Fibroblast of pulmonary artery (primary cell): Measurements from ENCODE around the gene HOXC4.

Experiments
- DNase-seq: peaks from one replicate; pipeline ENCODE4 v3.0.0-alpha.2; 2010; ENCODE audit warnings: low read depth
- H3K4me3 ChIP-seq: replicated peaks from 2 replicates; pipeline ENCODE4 v1.5.1; 2011; ENCODE audit warnings: low read depth, mild to moderate bottlenecking, control low read depth, low read length, moderate library complexity
- TF ChIP-seq, protein P1 (sequence below): IDR thresholded peaks from 2 replicates; pipeline ENCODE4 v1.5.1; 2011; ENCODE audit warnings: mild to moderate bottlenecking, control low read depth, low read length, inconsistent platforms; ENCODE audit errors: missing control alignments

HOXC4 gene

DNA sequence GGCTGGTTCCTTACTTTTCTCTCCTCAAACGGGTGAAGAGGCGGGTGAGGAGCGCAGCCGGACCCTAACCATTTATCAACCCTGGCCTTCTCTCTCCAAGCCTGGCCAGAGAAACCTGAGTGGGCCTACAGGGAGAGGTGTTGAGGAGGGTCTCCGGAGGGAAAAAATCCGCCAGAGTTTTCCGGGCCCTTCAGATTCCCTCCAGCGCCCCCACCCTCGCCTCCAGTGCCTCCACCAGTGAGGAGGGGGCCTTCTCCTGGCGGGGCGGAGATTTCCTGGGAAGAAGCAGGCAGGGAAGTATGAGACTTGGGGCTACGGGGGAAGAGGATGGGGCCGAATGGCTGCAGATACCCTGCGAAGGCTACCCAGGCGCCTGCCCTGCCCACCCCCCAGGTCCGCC, 22.2 kb upstream of the HOXC4 start:
- DNase-seq = no peak
- H3K4me3 ChIP-seq = no peak overlapping the region
- TF ChIP-seq, protein P1, sequence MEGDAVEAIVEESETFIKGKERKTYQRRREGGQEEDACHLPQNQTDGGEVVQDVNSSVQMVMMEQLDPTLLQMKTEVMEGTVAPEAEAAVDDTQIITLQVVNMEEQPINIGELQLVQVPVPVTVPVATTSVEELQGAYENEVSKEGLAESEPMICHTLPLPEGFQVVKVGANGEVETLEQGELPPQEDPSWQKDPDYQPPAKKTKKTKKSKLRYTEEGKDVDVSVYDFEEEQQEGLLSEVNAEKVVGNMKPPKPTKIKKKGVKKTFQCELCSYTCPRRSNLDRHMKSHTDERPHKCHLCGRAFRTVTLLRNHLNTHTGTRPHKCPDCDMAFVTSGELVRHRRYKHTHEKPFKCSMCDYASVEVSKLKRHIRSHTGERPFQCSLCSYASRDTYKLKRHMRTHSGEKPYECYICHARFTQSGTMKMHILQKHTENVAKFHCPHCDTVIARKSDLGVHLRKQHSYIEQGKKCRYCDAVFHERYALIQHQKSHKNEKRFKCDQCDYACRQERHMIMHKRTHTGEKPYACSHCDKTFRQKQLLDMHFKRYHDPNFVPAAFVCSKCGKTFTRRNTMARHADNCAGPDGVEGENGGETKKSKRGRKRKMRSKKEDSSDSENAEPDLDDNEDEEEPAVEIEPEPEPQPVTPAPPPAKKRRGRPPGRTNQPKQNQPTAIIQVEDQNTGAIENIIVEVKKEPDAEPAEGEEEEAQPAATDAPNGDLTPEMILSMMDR = no peak

DNA sequence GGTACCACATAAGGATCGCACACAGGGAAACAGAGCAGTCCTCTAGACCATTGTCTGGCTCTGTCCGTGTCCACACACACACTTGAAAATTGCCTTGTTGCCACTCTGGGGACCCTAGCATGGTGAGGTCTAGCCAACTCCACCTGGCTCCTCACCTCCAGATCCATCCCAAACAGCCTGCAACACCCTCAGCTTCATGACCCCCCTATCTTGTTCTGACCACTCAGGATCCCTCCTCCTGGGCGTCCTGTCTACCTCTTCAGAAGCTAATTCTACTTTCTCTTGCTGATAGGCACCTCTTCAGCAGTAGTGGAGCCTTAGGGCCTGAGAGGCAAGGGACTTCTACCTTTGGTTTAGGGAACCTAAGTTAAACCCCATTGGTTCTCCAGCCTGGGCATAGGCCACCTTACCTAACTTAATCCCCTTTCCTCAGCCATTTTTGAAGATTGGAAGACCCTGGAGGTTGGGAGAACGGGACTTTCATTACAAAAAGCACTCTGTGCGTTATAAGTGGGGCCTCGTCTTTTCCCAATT, 21.5 kb upstream of the HOXC4 start:
- H3K4me3 ChIP-seq = no peak overlapping the region
- DNase-seq = no peak
- TF ChIP-seq, protein P1 = no peak

DNA sequence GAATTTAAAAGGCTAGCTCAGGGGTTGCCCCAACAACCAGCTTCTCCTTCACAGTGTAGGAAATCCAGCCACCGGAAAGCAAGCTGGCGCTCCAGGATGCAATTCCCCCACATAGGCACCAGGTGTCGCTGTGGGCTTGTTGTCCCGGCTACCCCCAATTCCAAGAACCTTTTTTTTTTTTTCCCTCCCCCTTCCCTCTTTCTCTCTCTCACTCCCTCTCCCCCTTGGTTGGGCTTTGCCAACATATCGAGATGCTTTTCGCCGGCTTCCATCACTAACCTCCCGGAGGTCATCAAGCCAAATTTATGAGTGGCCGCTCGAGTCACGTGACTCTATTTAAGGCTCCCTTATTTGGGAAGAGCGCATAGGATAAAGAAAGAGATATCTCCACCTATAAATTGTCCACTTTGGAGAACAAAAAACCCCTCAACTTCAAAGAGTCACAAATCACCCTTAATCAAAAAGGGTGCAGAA, 21.0 kb upstream of the HOXC4 start, which contains the start of gene HOXC5:
Gene HOXC5, plus strand, starts transcription at position 424 of the 474 bp plus-strand sequence. CDS start 73 bp downstream, outside the sequence.
- TF ChIP-seq, protein P1 = peak; percentile 86
- peak within 1 kb of the TSS; percentile 23 for H3K4me3 ChIP-seq
- DNase-seq = peak; percentile 71

DNA sequence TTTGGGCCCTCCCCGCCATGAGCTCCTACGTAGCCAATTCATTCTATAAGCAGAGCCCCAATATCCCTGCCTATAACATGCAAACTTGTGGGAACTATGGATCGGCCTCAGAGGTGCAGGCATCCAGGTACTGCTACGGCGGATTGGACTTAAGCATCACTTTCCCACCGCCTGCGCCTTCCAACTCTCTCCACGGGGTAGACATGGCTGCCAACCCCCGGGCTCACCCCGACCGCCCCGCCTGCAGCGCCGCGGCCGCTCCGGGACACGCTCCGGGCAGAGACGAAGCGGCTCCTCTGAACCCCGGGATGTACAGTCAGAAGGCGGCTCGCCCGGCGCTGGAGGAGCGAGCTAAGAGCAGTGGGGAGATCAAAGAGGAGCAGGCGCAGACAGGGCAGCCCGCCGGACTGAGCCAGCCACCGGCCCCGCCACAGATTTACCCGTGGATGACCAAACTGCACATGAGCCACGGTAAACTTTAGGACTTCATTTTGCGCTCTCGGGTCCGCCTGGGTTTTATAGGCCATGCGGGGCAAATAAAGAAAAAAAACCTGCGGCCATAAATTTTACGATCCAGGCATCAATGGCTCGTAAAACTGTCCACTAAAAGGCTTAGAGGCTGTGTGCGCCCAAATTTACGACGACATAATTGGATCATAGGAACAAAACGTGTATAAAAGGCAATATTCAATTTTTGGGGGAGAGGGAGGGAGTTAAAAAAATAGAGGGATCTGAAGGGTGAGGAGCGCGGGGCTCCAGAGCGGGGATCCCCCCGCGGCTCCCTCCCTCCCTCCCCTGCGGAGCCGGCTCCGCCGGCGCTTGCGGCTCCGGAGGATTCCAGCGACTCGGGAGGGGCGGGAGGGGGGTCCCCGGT, 20.3 kb upstream of the HOXC4 start:
- no peak for DNase-seq
- H3K4me3 ChIP-seq = peak overlapping the region; percentile 23
- TF ChIP-seq, protein P1 = no peak

DNA sequence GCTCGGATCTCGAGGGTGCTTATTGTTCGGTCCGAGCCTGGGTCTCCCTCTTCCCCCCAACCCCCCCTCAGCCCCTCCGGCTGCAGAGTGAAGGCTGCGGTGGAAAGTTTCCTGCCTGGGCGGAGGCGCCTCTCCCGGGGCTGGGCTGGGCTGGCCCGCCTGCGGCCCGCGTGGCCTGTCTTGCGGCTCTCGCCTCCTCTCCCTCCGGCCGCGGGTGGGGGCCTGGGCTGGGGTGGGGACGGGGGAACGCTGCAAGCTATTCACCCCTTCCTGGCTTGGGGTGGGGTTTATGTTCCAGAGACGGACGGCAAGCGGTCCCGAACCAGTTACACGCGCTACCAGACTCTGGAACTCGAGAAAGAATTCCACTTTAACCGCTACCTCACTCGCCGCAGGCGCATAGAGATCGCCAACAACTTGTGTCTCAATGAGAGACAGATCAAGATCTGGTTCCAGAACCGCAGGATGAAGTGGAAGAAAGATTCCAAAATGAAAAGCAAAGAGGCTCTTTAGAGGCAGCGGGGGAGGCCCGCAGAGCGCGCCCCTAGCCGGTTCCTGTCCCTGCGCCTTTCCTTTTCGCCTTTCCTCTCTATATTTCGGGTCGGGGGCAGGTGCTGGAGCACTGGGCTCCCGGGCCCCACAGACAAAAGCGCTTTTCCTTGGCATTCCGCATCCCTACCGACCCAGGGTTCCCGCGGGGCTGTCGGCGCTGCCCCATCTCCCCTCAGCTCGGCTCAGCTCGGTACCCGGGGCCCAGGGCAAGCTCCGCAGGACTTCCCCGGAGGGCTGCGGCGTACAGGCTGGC, 19.5 kb upstream of the HOXC4 start:
- no peak for DNase-seq
- H3K4me3 ChIP-seq = no peak overlapping the region
- TF ChIP-seq, protein P1 = no peak

DNA sequence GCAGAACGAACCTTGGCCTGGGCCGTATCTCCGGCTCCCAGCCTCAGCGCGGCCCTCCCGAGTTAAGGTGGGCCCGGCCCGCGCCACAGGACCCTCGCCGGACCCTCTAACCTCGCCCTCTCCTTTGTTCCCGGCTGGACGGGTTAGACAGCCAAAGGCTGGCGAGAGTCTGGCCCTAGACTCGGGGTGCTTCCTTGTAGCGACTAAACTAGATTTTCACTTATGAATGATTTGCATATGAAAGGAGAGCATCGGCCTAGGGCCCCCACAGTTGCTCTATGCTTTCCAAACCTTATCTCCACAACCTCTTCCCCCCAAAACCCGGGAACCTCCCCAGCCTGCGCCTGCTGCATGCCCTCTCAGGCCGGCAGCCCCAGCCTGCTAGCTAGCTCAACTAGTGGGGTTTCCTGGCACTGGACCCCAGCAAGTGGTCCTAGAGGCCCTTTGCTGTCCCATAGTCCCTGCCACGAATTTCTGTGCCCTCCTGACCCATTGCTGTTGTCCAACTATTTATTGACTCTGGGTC, 18.8 kb upstream of the HOXC4 start:
- no peak overlapping the region for H3K4me3 ChIP-seq
- DNase-seq = no peak
- TF ChIP-seq, protein P1 = no peak
